B cell (primary cell): Measurements from ENCODE around the gene PIGZ.

ENCODE experiments used
- EZH2 ChIP-seq: IDR thresholded peaks from 2 replicates; pipeline ENCODE4 v1.6.1; 2012; ENCODE audit warnings: borderline replicate concordance, low read depth, mild to moderate bottlenecking, moderate library complexity, low read length; ENCODE audit not compliant: insufficient read depth, poor library complexity, severe bottlenecking
- TF ChIP-seq, protein P1 (sequence below): fragments of 200-600 bp; IDR thresholded peaks from one replicate; pipeline ENCODE4 v1.8.0; 2022; ENCODE audit warnings: antibody characterized with exemption, mild to moderate bottlenecking

DNA sequence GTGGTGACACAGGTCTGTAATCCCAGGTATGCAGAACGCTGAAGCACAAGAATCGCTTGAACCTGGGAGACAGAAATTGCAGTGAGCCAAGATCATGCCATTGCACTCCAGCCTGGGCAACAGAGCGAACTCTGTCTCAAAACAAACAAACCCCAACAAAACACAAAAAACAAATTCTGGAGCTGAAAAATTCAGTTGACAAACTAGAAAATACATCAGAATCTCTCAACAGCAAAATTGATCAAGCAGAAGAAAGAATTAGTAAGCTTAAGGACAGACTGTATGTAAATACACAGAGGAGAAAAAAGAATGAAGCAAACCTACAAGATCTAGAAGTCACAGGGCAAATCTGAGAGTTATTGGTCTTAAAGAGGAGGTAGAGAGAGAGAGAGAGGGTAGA lies 51.6 kb downstream of the PIGZ start:
- TF ChIP-seq, protein P1, sequence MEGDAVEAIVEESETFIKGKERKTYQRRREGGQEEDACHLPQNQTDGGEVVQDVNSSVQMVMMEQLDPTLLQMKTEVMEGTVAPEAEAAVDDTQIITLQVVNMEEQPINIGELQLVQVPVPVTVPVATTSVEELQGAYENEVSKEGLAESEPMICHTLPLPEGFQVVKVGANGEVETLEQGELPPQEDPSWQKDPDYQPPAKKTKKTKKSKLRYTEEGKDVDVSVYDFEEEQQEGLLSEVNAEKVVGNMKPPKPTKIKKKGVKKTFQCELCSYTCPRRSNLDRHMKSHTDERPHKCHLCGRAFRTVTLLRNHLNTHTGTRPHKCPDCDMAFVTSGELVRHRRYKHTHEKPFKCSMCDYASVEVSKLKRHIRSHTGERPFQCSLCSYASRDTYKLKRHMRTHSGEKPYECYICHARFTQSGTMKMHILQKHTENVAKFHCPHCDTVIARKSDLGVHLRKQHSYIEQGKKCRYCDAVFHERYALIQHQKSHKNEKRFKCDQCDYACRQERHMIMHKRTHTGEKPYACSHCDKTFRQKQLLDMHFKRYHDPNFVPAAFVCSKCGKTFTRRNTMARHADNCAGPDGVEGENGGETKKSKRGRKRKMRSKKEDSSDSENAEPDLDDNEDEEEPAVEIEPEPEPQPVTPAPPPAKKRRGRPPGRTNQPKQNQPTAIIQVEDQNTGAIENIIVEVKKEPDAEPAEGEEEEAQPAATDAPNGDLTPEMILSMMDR = no peak
- no peak for TF ChIP-seq EZH2
